Lower leg skin (tissue), 4 donors: ENCODE data around the gene DLG2. TPM values are rescaled to one million over a fixed set of nuclear protein-coding genes. Genes with fewer than 3 reads are reported as not detected.

Experiments
- DNase-seq, 2 donors: peaks; one replicate each; pipeline ENCODE4 v3.0.0-alpha.2; 2019; ENCODE audit warnings: low spot score in 2 of 2
- H3K4me3 ChIP-seq: fragments of 200-600 bp; sonication (generic); 2 replicates; pipeline ENCODE4 v1.5.1; 2017; ENCODE audit warnings: mild to moderate bottlenecking, low read depth; ENCODE audit not compliant: poor library complexity, severe bottlenecking
- POLR2A ChIP-seq, 2 donors: fragments of 450-650 bp; IDR thresholded peaks; one replicate each; pipeline ENCODE4 v1.6.1; 2016 to 2017; ENCODE audit warnings: antibody characterized with exemption in 2 of 2, mild to moderate bottlenecking in 1 of 2, moderate library complexity in 1 of 2
- WGBS, 2 donors: methylation state at CpG; one replicate each; pipeline ENCODE4 v1.1.5; 2018; 5-methylcytosine and 5-hydroxymethylcytosine counted together
- intact Hi-C: fragments of 100-400 bp; cut with DNase I; formaldehyde crosslinking; loops from one replicate; pipeline ENCODE4 v1.15.0; 2023; ENCODE audit warnings: low total_unique reads
- total RNA-seq, 4 donors: library from RNA; depleted of rRNA; stranded (reverse); fragments of >200 nt; gene quantifications; one replicate each; pipeline ENCODE4 v1.1.0, GENCODE V29; 2016
- TF ChIP-seq, protein P1 (sequence below), 3 donors: fragments of 450-650 bp; IDR thresholded peaks; one replicate each; pipeline ENCODE4 v1.5.1; 2016; ENCODE audit warnings: antibody characterized with exemption in 3 of 3, mild to moderate bottlenecking in 3 of 3, moderate library complexity in 2 of 3

DLG2 gene
- total RNA-seq, 4 donors from 2014 or later: 37.6 to 68.3 (median 46.0) TPM

DNA sequence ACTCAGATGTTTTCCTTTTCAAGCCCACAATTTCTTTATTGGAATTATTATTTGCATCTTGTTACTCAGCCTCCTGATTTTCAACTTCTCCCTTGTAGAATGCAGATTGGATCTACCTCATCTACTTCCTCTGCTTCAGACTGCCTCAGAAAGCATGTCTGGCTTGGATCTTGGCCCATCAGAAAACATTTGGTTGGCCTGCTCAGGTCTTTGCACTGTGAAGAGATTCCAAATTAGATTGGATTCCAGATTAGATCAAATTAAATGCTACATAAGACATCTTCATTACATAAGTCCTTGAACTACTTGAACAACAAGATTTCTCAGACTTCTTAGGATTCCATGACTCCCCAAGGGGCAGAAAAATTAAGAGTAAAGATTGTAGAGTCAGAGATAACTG lies 358.0 kb downstream of the DLG2 start:
- no peak overlapping the region for H3K4me3 ChIP-seq
- intact Hi-C loops: no loop called here
- no peak for DNase-seq
- TF ChIP-seq POLR2A (IDR thresholded peaks at IDR 0.05): no peak
- TF ChIP-seq, protein P1, sequence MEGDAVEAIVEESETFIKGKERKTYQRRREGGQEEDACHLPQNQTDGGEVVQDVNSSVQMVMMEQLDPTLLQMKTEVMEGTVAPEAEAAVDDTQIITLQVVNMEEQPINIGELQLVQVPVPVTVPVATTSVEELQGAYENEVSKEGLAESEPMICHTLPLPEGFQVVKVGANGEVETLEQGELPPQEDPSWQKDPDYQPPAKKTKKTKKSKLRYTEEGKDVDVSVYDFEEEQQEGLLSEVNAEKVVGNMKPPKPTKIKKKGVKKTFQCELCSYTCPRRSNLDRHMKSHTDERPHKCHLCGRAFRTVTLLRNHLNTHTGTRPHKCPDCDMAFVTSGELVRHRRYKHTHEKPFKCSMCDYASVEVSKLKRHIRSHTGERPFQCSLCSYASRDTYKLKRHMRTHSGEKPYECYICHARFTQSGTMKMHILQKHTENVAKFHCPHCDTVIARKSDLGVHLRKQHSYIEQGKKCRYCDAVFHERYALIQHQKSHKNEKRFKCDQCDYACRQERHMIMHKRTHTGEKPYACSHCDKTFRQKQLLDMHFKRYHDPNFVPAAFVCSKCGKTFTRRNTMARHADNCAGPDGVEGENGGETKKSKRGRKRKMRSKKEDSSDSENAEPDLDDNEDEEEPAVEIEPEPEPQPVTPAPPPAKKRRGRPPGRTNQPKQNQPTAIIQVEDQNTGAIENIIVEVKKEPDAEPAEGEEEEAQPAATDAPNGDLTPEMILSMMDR (IDR thresholded peaks at IDR 0.05): no peak

DNA sequence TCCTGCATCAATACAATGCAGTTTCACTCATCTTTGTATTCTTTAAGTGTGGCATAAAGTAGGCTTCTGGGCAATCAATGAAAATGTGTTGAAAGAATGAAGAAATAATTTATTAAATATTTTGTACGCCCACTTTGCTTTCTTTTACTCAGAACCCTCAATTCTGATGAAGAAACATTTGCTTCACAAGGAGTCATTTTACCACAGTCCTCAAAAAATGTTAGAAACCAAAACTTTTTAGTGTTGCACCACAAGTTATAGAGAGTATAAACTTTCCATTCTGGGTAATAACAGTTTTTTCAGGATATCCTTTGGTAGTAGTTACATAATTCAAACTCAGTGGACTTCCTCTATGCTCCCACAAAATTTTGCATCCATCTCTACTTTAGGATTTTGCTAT lies 360.5 kb downstream of the DLG2 start:
- H3K4me3 ChIP-seq: no peak overlapping the region
- TF ChIP-seq, protein P1 (IDR thresholded peaks at IDR 0.05): no peak
- no peak for TF ChIP-seq POLR2A (IDR thresholded peaks at IDR 0.05)
- intact Hi-C loops: no loop called here
- no peak for DNase-seq
- 87 to 95% methylated on average over 1 of the region's 1 CpG for WGBS, 2 donors

DNA sequence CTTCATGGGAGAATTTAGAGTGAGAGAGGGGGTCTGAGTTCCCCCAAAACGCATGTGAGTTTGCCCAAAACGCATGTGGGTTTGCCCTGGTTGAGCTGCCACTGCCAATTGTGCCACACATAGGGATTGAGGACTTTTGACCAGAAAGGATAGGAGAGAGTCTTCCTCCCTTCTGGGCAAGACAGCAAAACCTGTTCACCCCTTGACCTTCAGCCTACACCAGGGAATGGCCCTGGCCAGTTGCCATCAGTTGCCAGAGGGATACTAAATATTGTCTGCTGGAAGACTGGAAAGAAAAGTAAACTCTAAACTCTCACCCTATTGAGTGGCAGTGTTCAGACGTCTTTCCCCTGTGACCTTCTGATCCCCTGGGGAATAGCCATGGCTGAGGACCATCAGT lies 363.8 kb downstream of the DLG2 start:
- no peak overlapping the region for H3K4me3 ChIP-seq
- DNase-seq: no peak
- TF ChIP-seq, protein P1 (IDR thresholded peaks at IDR 0.05): no peak
- TF ChIP-seq POLR2A (IDR thresholded peaks at IDR 0.05): no peak
- intact Hi-C loops: no loop called here
- WGBS, 2 donors: 76 to 82% methylated on average over 3 of the region's 3 CpGs

DNA sequence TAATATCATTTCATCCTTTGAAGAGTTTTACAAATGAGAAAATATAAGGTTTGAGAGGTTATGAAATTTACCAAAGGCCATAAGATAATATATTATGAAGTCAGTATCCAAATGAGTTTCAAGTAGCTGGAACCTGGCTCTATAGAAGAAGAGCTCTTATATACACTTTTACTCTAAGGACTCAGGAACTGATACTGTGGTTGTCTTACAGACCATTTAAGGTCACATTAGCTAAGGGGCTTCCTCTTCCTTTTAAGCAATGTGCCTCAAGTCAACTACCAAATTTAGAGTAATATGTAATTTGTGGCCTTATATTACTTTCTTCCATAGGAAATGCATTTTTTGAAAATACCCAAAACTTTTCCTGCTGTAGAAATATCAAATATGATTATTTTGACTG lies 369.3 kb downstream of the DLG2 start:
- TF ChIP-seq, protein P1 (IDR thresholded peaks at IDR 0.05): no peak
- TF ChIP-seq POLR2A (IDR thresholded peaks at IDR 0.05): no peak
- H3K4me3 ChIP-seq: no peak overlapping the region
- no peak for DNase-seq
- intact Hi-C loops: no loop called here

DNA sequence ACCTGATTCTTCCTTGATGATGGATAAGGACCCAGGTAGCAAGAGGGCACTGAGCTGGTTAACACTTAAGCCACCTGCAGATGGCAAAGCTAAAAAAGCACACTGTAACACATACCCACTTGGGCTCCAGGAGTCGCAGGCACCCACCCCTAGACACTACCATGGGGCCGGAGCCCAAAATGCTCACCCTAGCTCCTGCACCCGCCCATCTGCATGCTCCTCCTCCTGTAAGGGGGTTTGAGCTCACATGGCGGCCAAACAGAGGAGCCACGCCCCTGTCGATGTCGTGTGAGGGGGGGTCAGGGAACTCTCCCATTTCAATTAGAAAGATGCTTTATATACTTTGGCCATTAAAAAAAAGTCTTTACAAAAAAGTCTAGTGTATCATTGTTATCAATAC lies 370.7 kb downstream of the DLG2 start:
- WGBS, 2 donors: 92 to 93% methylated on average over 7 of the region's 7 CpGs
- intact Hi-C loops: no loop called here
- TF ChIP-seq, protein P1 (IDR thresholded peaks at IDR 0.05): no peak
- no peak for TF ChIP-seq POLR2A (IDR thresholded peaks at IDR 0.05)
- no peak overlapping the region for H3K4me3 ChIP-seq
- no peak for DNase-seq

DNA sequence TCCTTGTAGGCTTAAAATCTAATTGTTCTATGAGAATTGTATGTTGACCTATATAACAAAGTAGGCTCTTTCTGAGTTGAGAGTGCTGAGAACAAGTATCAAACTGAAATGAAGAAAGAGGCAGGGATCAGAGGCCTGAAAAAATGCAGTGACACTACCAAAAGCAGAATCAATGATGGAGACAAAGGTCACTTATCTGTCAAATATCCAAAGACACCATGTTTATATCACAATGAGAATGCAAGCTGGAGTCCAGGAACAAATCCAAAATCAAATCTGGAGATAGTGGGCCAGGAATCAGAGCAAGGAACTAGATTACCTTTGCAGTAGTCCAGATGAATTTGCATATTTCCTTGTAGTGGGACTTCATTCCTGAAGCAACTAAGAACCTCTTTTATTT lies 377.7 kb downstream of the DLG2 start:
- no peak overlapping the region for H3K4me3 ChIP-seq
- DNase-seq: no peak
- no peak for TF ChIP-seq POLR2A (IDR thresholded peaks at IDR 0.05)
- TF ChIP-seq, protein P1 (IDR thresholded peaks at IDR 0.05): no peak
- intact Hi-C loops: no loop called here
